HG03064 (cell line): ENCODE results near the gene EPB41L2.

Source experiments
- ATAC-seq: cut with Tn5 transposase; IDR thresholded peaks from one replicate; pipeline ENCODE4 v1.9.1; 2021; ENCODE audit warnings: low read depth; ENCODE audit not compliant: unreplicated experiment

Gene EPB41L2

GRCh38 chr6:130982135-130982534 is 80.9 kb downstream of the EPB41L2 start:
- no peak for ATAC-seq

- no peak for ATAC-seq
Observed at GRCh38 chr6:130981409-130981808, 81.6 kb downstream of the EPB41L2 start.

GRCh38 chr6:130980310-130981032 is 82.6 kb downstream of the EPB41L2 start:
- ATAC-seq = no peak

DNA sequence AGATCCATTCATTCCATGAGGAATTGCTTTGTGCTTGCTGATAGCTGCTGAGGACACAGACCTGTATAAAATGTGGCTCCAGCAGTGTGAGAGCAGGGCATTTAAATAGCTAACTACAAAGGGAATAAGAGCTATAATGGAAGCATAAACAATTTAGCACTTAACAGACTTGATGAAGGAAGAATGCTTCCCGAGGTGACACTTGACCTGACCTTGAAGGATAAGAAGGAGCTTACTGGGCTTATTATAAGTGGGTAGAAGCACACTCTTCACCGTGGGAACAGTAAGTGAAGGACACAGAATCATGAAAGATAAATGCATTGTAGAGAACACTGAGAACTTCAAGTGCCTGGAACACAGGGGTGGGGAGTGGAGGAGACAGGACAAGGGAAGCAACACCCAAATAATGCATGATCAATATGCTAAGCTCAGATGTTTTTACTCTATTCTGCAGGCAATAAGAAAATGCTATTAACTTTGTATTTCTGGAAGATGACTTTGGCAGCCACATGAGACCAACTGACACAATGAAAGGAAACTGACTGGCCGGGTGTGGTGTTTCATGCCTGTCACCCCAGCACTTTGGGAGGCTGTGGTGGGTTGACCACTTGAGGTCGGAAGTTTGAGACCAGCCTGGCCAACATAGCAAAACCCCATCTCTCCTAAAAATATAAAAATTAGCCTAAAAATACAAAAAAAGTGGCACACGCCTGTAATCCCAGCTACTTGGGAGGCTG is 84.2 kb downstream of the EPB41L2 start:
- no peak for ATAC-seq

DNA sequence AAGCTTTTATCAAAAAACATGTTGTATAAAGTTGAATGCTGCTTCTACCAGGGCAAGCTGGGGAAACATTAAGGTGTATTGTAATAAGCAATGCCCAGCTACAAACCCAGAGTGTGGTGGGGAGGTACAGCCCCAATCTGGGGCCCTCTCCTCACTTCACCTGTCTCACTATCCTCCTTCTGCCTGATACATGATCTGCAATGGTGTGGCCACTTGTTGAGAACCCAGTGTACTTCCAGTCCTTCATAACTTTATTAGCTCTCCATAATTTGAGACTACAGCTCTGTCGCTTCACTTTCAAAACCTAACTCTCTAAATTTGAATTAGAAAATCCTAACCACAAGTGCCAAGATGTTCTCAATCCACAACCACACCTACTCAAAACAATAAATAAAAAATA is 84.9 kb downstream of the EPB41L2 start:
- ATAC-seq = no peak

DNA sequence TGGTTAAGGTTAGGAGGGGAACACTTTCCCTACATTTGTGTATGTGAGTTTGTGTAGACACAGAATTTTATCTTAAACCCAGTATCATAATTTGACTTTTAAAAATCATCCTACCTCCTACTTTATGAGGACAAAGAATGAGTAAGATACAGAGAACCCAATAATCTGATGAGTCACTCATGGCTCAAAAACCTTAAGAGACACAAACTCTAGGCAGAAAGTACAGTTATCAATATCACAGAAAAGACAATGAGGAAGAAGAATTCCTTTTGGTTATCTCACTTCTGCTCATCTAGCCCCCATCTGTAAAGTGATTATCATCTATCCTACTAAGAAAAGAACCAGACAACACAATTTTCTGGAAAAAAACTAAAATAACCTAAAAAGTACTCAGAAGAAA is 87.7 kb downstream of the EPB41L2 start:
- no peak for ATAC-seq

DNA sequence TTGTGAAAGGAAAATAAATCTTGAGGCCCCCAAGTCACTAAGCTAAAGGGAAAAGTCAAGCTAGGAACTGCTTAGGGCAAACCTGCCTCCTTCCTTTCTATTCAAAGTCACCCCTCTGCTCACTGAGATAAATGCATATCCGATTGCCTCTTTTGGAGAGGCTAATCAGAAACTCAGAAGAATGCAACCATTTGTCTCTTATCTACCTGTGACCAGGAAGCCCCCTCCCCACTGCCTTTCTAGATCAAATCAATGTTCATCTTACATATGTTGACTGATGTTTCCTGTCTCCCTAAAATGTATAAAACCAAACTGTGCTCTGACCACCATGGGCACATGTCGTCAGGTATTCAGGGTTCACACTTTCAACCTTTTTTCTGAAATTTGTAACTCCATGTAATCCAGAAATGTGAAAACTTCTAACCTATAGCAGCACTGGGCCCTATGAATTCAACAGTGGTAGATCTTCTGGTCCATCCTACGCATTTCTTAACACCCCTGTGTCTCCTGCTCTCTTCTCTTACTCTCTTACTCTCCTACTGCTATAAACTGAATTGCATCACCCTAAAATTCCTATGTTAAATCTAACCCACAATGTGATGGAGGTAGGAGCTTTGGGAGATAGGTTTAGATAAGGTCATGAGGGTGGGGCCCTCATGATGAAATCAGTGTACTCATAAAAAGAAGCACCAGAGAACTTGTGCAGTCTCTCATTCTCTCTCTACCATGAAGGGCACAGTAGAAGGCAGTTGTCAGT is 89.3 kb downstream of the EPB41L2 start:
- ATAC-seq = no peak

- ATAC-seq = no peak
Observed at GRCh38 chr6:130971504-130971903, 91.5 kb downstream of the EPB41L2 start.

DNA sequence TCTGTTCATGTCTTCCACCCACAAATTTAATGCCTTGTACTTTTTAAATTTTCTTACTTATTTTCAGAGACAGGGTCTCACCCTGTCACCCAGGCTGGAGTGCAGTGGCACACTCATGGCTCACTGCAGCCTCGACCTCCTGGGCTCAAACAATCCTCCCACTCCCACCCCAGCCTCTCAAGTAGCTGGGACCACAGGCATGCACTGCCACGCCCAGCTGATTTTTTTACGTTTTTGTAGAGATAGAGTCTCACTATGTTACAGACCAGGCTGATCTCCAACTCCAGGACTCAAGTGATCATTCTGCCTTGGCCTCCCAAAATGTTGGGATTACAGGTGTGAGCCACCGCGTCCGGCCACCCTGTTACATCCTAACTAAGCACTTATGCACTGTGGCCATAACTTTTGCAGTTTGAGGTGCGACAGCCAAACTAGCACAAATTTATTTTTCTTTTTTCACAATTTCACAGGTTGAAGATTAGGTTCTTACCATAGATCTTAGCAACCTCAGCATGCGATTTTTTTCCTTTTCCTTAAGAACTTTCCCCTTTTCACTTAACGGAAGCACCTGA is 92.1 kb downstream of the EPB41L2 start:
- no peak for ATAC-seq

DNA sequence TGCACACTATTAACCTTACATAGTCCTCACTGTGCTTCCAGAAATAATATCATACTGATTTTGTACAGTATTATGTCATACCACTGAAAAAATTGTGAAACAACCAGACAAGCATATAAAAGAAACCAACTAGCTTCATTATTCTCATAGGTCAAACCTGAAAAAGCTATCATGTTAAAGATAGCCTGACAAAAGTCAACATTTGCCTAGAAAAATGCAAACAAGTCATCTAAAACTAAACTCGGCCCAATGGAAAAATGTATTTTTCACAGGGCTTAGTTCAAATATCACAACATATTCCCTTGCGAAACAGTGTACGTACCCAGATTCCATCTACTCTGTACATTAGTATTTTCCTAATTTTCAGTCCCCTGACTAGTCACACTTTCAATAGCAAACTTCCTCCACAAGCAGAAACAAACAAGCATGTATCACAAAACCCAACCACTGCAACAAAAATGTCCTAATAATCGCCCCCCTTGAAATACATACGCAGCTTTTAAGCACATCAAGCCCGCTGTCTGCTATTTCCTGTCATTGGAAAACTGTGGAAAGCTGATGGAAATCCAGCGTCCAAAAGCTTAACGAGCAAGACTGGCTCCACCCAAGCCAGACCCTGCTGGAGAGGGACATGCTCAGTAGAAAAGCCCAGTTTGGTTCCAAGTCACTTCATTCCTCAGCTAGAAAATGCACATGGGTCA is 93.1 kb downstream of the EPB41L2 start:
- no peak for ATAC-seq

- ATAC-seq = no peak
Observed at GRCh38 chr6:130969166-130969565, 93.9 kb downstream of the EPB41L2 start.

GRCh38 chr6:130968476-130968875 is 94.6 kb downstream of the EPB41L2 start:
- ATAC-seq = no peak

GRCh38 chr6:130967502-130968445 is 95.3 kb downstream of the EPB41L2 start:
- no peak for ATAC-seq

- ATAC-seq = no peak
Observed at GRCh38 chr6:130966344-130966980, 96.6 kb downstream of the EPB41L2 start.

DNA sequence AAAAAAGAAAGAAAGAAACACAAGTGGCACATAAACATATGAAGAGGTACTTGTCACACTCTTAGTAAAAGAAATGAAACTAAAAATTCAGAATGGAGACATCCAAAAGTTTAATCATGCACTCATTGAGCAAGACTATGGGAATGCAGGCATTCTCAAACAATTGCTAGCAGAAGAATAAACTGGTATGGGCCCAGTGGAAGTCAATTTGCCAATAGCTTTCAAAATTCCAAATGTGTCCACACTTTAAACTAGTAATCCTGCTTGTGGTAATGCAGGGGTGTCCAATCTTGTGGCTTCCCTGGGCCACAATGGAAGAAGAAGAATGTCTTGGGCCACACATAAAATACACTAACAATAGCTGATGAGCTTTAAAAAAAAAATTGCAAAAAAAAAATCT is 97.4 kb downstream of the EPB41L2 start:
- no peak for ATAC-seq

DNA sequence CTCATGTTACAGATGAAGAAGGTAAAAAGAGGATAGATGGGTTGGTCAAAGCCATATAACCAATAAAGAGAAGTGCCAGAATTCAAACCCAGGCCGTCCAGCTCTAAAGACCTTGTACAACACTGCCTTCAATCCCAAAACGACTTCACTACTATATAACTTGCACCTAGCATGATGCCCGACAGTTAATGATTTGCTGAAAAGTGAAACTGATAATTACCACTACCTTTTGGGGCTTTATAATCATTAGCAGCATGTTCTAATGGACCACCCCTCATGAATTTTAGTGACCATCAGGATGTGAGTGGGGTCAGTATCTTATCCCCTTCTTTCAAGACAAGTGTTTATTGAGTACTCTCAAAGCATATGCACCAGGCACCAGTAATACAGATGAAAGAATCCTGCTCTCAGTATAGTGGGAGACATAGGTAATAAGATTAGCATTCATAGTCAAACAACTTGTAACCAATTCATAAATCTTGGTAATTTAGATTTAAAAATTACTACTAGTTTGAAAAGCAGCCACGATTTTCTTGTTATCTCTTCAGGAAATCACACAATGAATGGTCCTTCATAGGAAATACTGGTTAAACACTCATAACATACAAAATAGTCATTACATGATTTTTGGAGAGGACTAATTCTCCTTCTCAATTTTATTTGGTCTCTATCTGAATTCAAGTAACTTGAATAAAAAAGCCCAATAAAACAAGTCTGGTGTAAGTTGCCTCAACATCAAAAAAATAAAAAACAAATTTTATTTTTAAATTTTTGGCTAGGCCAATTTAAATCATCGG is 98.0 kb downstream of the EPB41L2 start:
- ATAC-seq = no peak

DNA sequence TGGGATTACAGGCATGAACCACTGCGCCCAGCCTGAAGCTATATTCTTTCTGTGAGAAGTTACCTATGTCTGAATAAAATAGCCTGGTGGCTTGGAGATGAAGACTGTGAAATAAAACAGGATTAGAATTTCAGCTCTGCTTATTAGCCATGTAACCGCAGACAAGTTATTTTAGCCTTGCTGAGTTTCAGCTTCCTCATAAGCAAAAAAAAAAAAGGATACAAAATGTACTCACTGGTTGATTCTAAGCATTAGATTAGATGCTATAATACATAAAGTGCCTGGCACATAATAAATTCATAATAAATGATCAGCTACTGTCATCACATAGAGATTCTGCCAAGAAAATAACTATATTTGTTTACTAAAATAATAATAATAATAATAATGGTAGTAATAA is 98.8 kb downstream of the EPB41L2 start:
- no peak for ATAC-seq

- ATAC-seq = no peak
Observed at GRCh38 chr6:130962966-130963365, 100.1 kb downstream of the EPB41L2 start.
